Trophoblast cell (in vitro differentiated cells and primary cell): ENCODE measurements around the gene XXYLT1.

Source experiments
- DNase-seq, 2 donors: peaks; one replicate each; pipeline ENCODE4 v3.0.0-alpha.2; 2016
- H2AFZ ChIP-seq: 2 replicates; pipeline ENCODE4 v1.6.1; 2013; ENCODE audit warnings: low read length, moderate library complexity, mild to moderate bottlenecking; ENCODE audit not compliant: insufficient read depth, poor library complexity
- H2AK5ac ChIP-seq: 2 replicates; pipeline ENCODE4 v1.6.1; 2013; ENCODE audit warnings: mild to moderate bottlenecking, low read length
- H2BK120ac ChIP-seq: 2 replicates; pipeline ENCODE4 v1.6.1; 2013; ENCODE audit warnings: low read length, mild to moderate bottlenecking, moderate library complexity; ENCODE audit not compliant: insufficient read depth, poor library complexity
- H2BK12ac ChIP-seq: 2 replicates; pipeline ENCODE4 v1.6.1; 2013; ENCODE audit warnings: mild to moderate bottlenecking, low read length, moderate library complexity
- H2BK5ac ChIP-seq: 2 replicates; pipeline ENCODE4 v1.6.1; 2013; ENCODE audit warnings: low read length, low read depth, moderate library complexity, mild to moderate bottlenecking; ENCODE audit not compliant: poor library complexity
- H3K14ac ChIP-seq: 2 replicates; pipeline ENCODE4 v1.6.1; 2013; ENCODE audit warnings: mild to moderate bottlenecking, low read length
- H3K18ac ChIP-seq: 2 replicates; pipeline ENCODE4 v1.6.1; 2013; ENCODE audit warnings: mild to moderate bottlenecking, low read length
- H3K23ac ChIP-seq: 2 replicates; pipeline ENCODE4 v1.6.1; 2013; ENCODE audit warnings: low read length
- H3K27ac ChIP-seq: 2 replicates; pipeline ENCODE4 v1.5.1; 2013; ENCODE audit warnings: low read depth, mild to moderate bottlenecking, inconsistent platforms, low read length, moderate library complexity
- H3K27me3 ChIP-seq: 2 replicates; pipeline ENCODE4 v1.6.1; 2013; ENCODE audit warnings: inconsistent platforms, mild to moderate bottlenecking, low read length, moderate library complexity; ENCODE audit not compliant: insufficient read depth
- H3K36me3 ChIP-seq, 2 experiments: 1 replicate in 1 of 2; 2 replicates in 1 of 2; pipeline ENCODE4 v1.6.1; 2013; ENCODE audit warnings: low read length in 2 of 2, mild to moderate bottlenecking in 2 of 2, moderate library complexity in 1 of 2; ENCODE audit not compliant: insufficient read depth in 2 of 2, control insufficient read depth in 1 of 2
- H3K4ac ChIP-seq: 2 replicates; pipeline ENCODE4 v1.6.1; 2013; ENCODE audit warnings: low read depth, mild to moderate bottlenecking, low read length, moderate library complexity
- H3K4me1 ChIP-seq, 2 experiments: 1 replicate in 1 of 2; 2 replicates in 1 of 2; pipeline ENCODE4 v1.6.1; 2013; ENCODE audit warnings: low read length in 2 of 2, mild to moderate bottlenecking in 2 of 2, moderate library complexity in 1 of 2; ENCODE audit not compliant: insufficient read depth in 2 of 2, control insufficient read depth in 1 of 2
- H3K4me2 ChIP-seq: 2 replicates; pipeline ENCODE4 v1.6.1; 2013; ENCODE audit warnings: inconsistent platforms, mild to moderate bottlenecking, low read length, moderate library complexity
- H3K4me3 ChIP-seq: 2 replicates; pipeline ENCODE4 v1.5.1; 2013; ENCODE audit warnings: mild to moderate bottlenecking, low read depth, low read length, inconsistent platforms
- H3K79me1 ChIP-seq: one replicate; pipeline ENCODE4 v1.6.1; 2013; ENCODE audit warnings: low read length
- H3K79me2 ChIP-seq: 2 replicates; pipeline ENCODE4 v1.6.1; 2013; ENCODE audit warnings: low read length, mild to moderate bottlenecking; ENCODE audit not compliant: control insufficient read depth, insufficient read depth, poor library complexity
- H3K9ac ChIP-seq: 2 replicates; pipeline ENCODE4 v1.6.1; 2013; ENCODE audit warnings: mild to moderate bottlenecking, low read length
- H3K9me3 ChIP-seq: 2 replicates; pipeline ENCODE4 v1.6.1; 2013; ENCODE audit warnings: low read depth, mild to moderate bottlenecking, control low read depth, inconsistent platforms, low read length; ENCODE audit not compliant: insufficient read depth
- H4K12ac ChIP-seq: 2 replicates; pipeline ENCODE4 v1.6.1; 2013; ENCODE audit warnings: low read depth, mild to moderate bottlenecking, low read length, moderate library complexity
- H4K8ac ChIP-seq: 2 replicates; pipeline ENCODE4 v1.6.1; 2013; ENCODE audit warnings: low read depth, mild to moderate bottlenecking, low read length, moderate library complexity
- H4K91ac ChIP-seq: one replicate; pipeline ENCODE4 v1.6.1; 2013; ENCODE audit warnings: low read depth, mild to moderate bottlenecking, low read length, moderate library complexity
- WGBS: extraction: QIAGEN DNeasy Blood & Tissue Kit; methylation state at CpG from one replicate; pipeline ENCODE4 v1.1.7; 2013; ENCODE audit warnings: missing lambda C conversion rate; ENCODE audit not compliant: insufficient read length, insufficient coverage; ENCODE audit errors: extremely low coverage; 5-methylcytosine and 5-hydroxymethylcytosine counted together

Gene XXYLT1

DNA sequence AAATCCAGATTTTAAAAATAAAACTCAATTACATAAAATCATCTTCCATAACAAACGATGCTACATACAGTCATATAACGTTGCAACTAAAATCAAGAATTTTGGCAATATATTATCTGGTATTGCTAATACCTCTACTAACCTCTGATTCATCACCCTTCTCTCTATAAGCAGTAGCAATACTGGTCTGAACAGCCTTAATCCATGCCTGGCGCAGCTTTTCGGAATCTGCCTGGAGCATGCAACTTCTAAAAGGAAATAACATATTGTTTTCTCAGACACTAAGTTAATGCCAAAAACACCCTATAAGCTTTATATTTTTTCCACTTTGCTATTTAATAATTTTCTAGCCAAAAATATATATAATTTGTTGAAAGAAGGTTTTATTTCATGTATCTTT lies 35.4 kb upstream of the XXYLT1 start:
- H2BK12ac ChIP-seq = no peak overlapping the region
- no peak overlapping the region for H3K23ac ChIP-seq
- no peak overlapping the region for H3K4ac ChIP-seq
- no peak overlapping the region for H2BK5ac ChIP-seq
- no peaks in the 10 kb centered on the region for H3K27me3 ChIP-seq
- H3K79me1 ChIP-seq = no peaks in the 10 kb centered on the region
- H2BK120ac ChIP-seq = no peak overlapping the region
- WGBS = 100% methylated on average over 1 of the region's 4 CpGs
- no peak overlapping the region for H3K27ac ChIP-seq
- H2AK5ac ChIP-seq = no peak overlapping the region
- H3K4me1 ChIP-seq = no peaks in the 10 kb centered on the region
- no peak overlapping the region for H3K4me3 ChIP-seq
- H2AFZ ChIP-seq = no peak overlapping the region
- no peak overlapping the region for H3K9ac ChIP-seq
- no peak overlapping the region for H4K8ac ChIP-seq
- no peaks in the 10 kb centered on the region for H3K9me3 ChIP-seq
- DNase-seq = no peak
- peaks cover 6% of the 10 kb centered on the region in 2 experiments for H3K36me3 ChIP-seq
- no peak overlapping the region for H4K91ac ChIP-seq
- H3K18ac ChIP-seq = no peak overlapping the region
- H4K12ac ChIP-seq = no peak overlapping the region
- H3K4me2 ChIP-seq = no peak overlapping the region
- H3K79me2 ChIP-seq = no peaks in the 10 kb centered on the region
- H3K14ac ChIP-seq = no peak overlapping the region

DNA sequence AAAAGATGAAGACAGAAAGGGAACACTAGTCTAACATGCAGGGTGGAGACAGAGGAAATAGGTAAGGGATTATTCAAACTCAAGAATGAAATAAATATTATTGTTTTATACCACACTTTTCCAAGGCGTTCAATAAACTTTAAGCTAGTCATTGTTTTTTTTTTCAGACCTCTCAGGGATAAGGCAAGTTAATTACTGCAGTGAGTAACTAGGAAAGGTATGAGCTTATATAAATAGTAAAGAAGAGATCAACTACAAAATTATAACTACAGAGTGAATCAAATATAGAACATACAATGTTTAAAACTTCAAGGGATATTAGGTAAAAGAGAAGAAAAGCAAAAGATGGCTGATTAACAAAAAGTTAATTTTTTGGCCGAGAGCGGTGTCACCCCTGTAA lies 31.5 kb upstream of the XXYLT1 start:
- H4K91ac ChIP-seq = no peak overlapping the region
- no peak overlapping the region for H2BK12ac ChIP-seq
- no peak overlapping the region for H3K18ac ChIP-seq
- no peak overlapping the region for H4K8ac ChIP-seq
- WGBS = no CpG with 5 or more reads among the region's 3 CpGs
- DNase-seq = no peak
- no peak overlapping the region for H3K23ac ChIP-seq
- no peak overlapping the region for H4K12ac ChIP-seq
- H3K4me1 ChIP-seq = no peaks in the 10 kb centered on the region
- no peak overlapping the region for H3K9ac ChIP-seq
- H3K4ac ChIP-seq = no peak overlapping the region
- H3K27me3 ChIP-seq = no peaks in the 10 kb centered on the region
- H2BK5ac ChIP-seq = no peak overlapping the region
- no peaks in the 10 kb centered on the region for H3K79me1 ChIP-seq
- no peaks in the 10 kb centered on the region for H3K79me2 ChIP-seq
- no peak overlapping the region for H3K4me2 ChIP-seq
- H3K36me3 ChIP-seq = peaks cover 12 to 13% of the 10 kb centered on the region in 2 experiments
- no peak overlapping the region for H2BK120ac ChIP-seq
- H3K4me3 ChIP-seq = no peak overlapping the region
- no peak overlapping the region for H3K27ac ChIP-seq
- no peak overlapping the region for H2AK5ac ChIP-seq
- no peaks in the 10 kb centered on the region for H3K9me3 ChIP-seq
- H2AFZ ChIP-seq = no peak overlapping the region
- no peak overlapping the region for H3K14ac ChIP-seq

DNA sequence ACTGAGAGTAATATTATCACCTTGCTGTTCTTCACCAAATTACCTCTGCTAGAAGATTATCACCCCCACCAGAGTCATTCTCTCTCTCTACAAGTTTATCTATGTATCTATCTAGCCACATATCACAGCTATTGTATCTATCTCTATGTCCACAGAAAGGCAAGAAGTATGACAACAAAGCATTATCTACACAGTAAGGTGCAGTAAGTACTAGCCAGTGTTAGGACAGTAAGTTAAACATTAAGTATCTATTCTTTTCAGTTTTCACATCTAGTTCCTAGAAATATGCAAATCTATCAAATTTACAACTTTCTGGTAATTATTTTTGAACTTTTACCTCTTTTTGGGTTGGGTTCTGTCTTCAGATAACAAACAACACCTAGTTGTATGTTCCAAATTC lies 26.5 kb upstream of the XXYLT1 start:
- Histone ChIP-seq H3K9ac (no peak overlapping the region), H2BK5ac (no peak overlapping the region), H3K36me3 (peaks cover 12 to 18% of the 10 kb centered on the region in 2 experiments), H3K27ac (no peak overlapping the region), H2AFZ (no peak overlapping the region), H3K79me1 (no peaks in the 10 kb centered on the region), H3K14ac (no peak overlapping the region), H3K4ac (no peak overlapping the region), H4K8ac (no peak overlapping the region), H4K91ac (no peak overlapping the region), H2AK5ac (no peak overlapping the region), H4K12ac (no peak overlapping the region), H3K9me3 (no peaks in the 10 kb centered on the region), H3K23ac (no peak overlapping the region), H3K79me2 (no peaks in the 10 kb centered on the region), H2BK120ac (no peak overlapping the region), H3K4me1 (no peaks in the 10 kb centered on the region), H3K27me3 (no peaks in the 10 kb centered on the region), H2BK12ac (no peak overlapping the region), H3K4me3 (no peak overlapping the region), H3K18ac (no peak overlapping the region), H3K4me2 (no peak overlapping the region)
- no peak for DNase-seq

DNA sequence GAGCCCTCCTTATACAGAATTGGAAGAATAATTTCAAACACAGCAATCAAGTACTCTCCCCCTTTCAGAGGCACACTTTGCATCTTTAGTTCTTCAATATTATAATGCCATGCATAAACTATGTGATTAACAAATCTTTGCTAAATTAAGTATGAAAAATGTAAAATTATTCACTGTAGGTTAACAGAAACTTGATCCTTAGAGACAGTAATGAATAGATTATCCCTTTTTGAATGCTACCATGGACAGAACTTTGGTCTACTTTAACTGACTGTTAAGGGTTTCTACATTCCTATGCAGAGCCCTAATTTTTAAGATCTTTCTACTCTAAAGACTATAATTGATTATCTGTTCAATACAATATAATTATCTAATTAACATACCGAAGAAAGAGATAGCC lies 25.7 kb upstream of the XXYLT1 start:
- Histone ChIP-seq H2AFZ (no peak overlapping the region), H2BK12ac (no peak overlapping the region), H3K36me3 (peaks cover 11 to 15% of the 10 kb centered on the region in 2 experiments), H3K4me3 (no peak overlapping the region), H4K8ac (no peak overlapping the region), H2AK5ac (no peak overlapping the region), H3K9ac (no peak overlapping the region), H3K27me3 (no peaks in the 10 kb centered on the region), H3K14ac (no peak overlapping the region), H3K79me2 (no peaks in the 10 kb centered on the region), H2BK120ac (no peak overlapping the region), H2BK5ac (no peak overlapping the region), H4K12ac (no peak overlapping the region), H3K4me2 (no peak overlapping the region), H3K4ac (no peak overlapping the region), H3K27ac (no peak overlapping the region), H3K9me3 (no peaks in the 10 kb centered on the region), H4K91ac (no peak overlapping the region), H3K4me1 (no peaks in the 10 kb centered on the region), H3K79me1 (no peaks in the 10 kb centered on the region), H3K23ac (no peak overlapping the region), H3K18ac (no peak overlapping the region)
- DNase-seq = no peak
- WGBS = no CpG with 5 or more reads among the region's 1 CpG
